GM20000 (cell line): ENCODE measurements around the gene TRPC4AP.
"Not testable (repeated sequence)": the region's sequence is repeated elsewhere in the genome, so short reads cannot be mapped to it uniquely, and the experiment has no call there.

Experiments used
- DNase-seq: peaks from one replicate; pipeline ENCODE4 v3.0.0; 2012; ENCODE audit warnings: low spot score
- TF ChIP-seq, protein P1 (sequence below): IDR thresholded peaks from 2 replicates; pipeline ENCODE4 v1.5.1; 2012; ENCODE audit warnings: mild to moderate bottlenecking, control low read depth; ENCODE audit errors: extremely low read depth, missing control alignments

Gene TRPC4AP

DNA sequence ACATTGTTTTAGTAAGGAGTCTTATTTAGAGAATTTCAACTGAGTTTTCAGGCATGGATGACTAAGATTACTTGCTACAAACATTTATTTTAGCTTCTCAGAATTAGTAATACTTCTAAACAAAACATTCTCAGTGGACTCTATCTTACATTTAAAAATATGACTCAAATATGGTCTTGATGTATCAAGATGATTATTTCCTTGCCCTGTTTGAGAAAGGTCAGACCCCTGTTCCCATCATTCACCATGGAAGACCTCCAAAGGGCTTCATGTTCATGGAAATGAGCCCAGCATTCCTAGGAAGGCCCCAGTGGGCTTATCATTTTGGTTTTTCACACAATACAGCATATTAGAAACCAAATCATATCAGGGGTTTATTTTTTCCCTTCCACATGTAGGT, 24.6 kb upstream of the TRPC4AP start:
- DNase-seq: no peak
- TF ChIP-seq, protein P1, sequence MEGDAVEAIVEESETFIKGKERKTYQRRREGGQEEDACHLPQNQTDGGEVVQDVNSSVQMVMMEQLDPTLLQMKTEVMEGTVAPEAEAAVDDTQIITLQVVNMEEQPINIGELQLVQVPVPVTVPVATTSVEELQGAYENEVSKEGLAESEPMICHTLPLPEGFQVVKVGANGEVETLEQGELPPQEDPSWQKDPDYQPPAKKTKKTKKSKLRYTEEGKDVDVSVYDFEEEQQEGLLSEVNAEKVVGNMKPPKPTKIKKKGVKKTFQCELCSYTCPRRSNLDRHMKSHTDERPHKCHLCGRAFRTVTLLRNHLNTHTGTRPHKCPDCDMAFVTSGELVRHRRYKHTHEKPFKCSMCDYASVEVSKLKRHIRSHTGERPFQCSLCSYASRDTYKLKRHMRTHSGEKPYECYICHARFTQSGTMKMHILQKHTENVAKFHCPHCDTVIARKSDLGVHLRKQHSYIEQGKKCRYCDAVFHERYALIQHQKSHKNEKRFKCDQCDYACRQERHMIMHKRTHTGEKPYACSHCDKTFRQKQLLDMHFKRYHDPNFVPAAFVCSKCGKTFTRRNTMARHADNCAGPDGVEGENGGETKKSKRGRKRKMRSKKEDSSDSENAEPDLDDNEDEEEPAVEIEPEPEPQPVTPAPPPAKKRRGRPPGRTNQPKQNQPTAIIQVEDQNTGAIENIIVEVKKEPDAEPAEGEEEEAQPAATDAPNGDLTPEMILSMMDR: no peak

DNA sequence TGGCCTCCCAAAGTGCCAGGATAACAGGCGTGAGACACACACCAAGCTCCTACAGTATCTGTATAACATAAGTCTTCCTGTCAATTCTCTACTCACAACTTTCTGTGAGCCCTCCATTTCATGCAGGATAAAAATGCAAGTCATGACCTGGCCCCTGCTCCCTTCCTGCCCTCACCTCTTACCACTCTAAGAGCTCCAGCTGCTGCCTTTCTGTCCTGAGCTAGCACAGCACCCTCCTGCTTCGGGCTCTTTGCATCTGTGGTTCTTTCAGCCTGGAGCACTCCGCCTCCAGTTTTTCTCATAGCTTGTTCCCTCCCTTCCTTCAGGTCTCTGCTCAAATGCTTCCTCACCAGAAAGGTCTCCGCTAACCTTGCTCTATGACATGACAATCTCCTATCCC, 23.7 kb upstream of the TRPC4AP start:
- TF ChIP-seq, protein P1: no peak

DNA sequence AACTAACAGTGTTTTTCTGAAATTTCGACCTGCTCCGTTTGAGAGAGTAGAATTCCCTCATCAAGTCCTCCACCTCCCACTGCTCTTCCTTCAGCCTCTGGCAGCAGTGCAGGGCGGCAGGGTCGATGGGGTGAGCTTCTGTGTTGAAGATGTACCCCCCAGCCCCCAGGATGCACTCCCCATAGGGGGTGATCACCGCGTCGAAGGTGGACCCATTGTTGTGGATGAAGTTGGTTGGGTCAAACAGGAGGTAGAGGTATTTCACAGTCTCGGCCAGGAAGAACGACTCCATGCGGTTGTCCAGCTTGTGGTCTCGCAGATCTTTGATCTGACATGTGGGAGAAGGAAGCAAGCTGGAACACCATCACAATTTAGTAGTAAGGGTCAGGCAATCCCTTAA, 23.0 kb upstream of the TRPC4AP start:
- TF ChIP-seq, protein P1: no peak
- DNase-seq: no peak

More for the DNA sequence above, 23.7 kb upstream of the TRPC4AP start:
- DNase-seq: no peak

DNA sequence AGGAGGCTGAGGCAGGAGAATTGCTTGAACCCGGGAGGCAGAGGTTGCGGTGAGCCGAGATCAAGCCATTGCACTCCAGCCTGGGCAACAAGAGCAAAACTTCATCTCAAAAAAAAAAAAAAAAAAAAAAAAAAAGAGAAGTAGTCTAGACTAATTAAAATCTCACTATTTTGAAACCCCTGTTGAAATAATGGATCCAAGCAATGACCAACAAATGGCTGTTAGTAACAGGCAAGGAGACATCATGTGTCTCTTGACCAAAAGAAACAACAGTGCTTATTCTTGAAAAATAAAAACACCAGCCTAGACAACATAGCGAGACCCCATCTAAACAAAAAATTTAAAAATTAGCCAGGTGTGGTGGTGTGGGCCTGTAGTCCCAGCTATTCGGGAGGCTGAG, 19.7 kb upstream of the TRPC4AP start:
- DNase-seq: not testable (repeated sequence)

DNA sequence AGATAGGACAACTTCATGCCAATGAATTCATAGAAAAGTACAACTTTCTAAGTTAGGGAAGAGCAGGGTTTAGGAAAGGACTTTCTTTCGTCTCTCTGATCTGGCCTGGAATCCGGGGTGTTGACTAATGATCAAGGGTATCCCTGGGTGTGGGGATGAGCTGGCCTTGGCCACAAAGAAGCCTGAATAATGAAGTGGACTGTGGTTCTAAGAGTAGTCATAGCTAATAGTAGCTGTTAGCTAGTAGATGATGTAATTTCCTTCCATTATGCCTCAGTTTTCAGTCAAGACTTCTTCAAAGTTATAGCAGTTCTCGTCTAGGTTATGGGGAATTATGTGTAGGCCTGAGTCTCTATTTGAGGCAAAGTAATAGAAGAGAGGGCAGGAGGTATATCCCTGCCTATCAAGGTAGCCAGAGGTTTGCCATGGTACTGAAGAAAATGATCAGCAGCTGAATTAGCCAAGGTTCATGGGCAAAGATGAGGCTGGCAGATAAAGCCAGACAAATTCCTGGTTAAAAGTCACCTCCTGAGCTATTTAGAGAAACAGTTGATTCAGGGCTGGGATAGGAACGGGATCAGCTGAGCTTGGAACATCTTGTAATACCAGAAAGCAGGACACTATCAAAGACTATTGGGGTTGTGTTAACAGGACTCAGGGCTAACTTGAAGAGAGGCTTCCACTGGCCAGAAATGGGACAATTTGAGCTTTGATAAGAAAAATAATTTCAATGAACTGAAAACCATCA, 18.7 kb upstream of the TRPC4AP start:
- peak; percentile 15 for DNase-seq
- TF ChIP-seq, protein P1: no peak

DNA sequence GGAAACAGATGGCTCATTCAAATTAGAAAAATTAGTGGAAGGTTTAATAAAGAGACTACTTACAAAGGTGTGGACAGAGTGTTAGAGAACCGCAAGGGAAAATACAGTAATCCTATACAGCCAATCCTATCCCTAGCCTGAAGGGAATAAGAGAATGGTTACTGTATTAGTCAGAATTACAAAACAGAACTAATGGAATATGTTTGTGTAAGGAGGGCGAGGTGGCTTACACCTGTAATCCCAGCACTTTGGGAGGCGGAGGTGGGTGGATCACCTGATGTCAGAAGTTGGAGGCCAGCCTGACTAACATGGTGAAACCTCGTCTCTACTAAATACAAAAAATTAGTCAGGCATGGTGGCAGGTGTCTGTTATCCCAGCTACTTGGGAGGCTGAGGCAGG, 16.3 kb upstream of the TRPC4AP start:
- TF ChIP-seq, protein P1: no peak
- DNase-seq: no peak

DNA sequence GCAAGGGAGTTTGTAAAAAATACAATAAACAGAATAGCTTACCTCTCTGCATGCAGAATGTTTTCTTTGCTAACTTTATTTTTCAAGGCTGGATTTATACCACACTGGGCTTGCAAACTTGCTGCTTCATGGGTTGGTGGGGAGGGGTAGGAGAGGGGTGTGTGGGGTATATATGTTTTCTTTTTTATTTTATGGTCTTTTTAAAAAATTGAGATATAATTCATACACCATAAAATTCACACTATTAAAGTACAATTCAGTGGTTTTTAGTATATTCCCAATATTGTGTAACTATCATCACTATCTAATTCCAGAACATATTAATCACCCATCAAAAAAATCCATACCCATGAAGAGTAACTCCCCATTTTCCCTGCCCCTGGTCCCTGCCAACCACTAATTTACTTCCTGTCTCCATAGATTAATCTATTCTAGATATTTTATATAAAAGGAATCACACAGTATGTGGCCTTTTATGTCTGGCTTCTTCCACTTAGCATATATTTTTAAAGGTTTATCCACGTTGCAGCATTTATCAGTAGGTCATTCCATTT, 14.3 kb upstream of the TRPC4AP start:
- no peak for DNase-seq
- TF ChIP-seq, protein P1: no peak
